ENCODE measurements around the gene NKX3-2.
"Not testable (repeated sequence)": the region's sequence is repeated elsewhere in the genome, so short reads cannot be mapped to it uniquely, and the experiment has no call there.

The NKX3-2 gene

DNA sequence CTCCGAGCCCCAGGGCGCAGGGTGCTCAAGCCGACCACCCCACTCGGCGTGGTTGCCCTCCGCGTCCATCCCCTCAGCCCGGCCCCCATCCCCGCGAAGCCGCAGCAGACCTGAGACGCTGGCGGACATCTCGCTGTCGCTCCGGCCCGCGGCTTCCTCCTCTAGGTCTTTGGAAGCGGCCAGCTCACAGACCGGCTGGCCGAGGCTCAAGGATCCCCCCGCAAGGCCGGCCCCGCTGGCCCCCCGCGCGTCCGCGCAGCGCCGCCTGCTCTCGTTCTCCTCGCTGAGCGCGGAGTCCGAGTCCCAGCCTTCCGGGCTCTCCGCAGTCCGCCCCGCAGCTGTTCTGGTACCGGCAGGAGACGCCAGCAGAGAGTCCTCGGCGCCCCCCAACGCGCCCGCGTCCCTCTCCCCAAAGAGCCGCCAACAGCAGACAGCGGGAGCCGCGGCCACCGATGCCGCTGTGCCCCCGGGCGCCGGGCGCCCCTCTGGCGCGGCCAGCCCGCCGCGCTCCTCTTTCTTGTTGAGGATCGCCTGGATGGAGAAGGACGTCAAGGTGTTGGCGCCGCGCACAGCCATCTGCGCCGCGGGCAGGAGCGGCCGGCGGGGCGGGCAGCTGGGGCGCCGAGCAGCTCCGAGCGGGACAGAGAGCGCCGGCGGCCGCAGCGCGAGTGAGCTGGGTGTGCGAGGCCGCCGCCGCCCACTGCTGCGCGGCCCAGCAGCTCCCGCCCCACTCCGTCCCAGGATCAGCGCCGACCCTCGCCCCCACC is at the start of gene NKX3-2:
TSS of gene NKX3-2 (minus strand) at position 670 of the 767 bp plus-strand sequence. CDS start at position 576, 94 bp downstream.
- peak in 2 of 6 experiments; percentile 10 to 14 for DNase-seq

DNA sequence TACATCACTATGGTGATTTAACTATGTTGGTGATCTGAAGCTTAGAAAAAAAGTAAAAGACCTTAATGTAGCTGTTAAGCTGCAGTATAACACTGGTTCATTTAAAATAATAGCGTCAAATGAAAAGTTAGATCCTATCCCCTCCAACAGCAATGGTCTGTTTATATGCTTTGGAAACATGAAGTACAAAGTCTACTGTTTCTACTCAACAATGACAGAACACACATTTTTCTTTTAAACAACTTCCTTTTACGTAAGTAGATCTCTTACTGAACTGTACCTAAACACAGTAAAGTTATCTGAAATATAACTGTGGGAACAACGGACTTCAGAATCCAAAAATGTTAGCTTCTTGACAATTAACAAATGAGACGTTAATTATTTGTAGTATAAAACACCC is 47.9 kb upstream of the NKX3-2 start:
- DNase-seq, result no peak

DNA sequence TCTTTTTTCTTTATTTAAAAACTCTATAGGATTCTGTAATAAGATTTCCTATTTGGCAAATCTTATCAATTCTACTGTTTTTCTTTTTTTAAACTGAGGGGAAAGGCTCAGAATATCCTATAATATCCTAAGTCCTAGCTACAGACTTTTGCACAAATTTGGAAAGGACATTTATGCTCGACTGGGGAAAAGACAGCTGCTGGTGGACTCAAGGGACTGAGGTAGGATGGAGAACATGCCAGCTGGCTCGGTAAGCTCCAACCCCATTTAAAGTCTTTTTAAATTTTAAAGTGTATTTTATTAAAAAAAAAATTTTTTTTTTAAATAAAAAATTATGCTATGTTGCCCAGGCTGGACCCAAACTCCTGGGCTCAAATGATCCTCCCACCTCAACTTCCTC is 46.5 kb upstream of the NKX3-2 start:
- DNase-seq, result no peak

DNA sequence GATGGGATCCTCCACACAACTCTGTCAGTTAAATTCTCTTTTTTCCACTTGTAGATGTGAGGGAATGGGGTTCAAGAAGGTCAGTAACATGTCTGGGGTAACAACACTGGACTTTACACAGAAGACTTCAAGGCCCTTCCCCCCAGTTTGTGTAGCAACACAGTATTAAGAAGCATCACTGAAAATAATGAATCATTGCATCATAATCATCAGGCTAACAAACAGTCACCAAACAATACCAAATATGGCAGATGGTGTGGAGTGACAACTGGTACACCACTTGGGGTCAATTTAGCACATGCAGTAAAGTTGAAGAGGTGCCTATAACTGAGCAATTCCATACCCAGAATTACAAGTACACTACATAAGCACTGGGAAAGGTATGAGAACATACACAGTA is 44.6 kb upstream of the NKX3-2 start:
- DNase-seq, result no peak

DNA sequence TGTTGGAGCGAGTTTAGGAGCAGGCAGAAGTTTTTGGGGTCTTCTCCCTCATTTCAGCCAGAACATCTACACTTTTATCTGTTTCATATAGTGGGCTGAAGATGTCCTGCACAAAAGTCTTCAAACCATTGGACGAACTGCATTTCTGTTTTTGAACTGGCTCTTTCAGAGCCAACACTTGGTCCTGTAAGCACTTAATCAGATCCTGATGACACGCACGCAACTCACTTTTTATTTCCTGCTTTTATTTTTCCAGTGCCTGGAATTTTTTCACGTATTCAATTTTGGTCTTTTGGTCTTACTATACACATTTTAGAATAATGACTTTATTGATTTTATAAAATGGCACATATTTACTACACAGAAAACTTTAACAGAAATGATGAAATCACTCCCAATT is 40.2 kb upstream of the NKX3-2 start:
- no peak for DNase-seq

DNA sequence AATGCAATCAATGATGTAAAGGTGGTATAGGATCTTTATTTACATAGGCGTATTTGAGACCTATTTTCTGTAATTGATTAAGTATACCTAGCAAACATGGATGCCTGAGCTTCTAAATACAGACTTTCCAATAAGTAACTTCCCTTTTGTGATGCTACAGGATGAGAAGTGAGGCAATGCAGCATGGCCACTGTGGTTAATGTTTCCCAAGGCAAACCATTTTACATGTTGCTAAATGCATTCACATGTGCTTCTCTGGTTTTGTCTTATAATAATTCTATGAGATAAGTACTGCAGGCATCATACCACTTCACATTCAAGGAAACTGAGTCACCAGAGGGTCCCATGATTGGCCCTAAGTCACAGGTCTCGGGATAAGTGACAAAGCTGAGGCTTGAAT is 35.7 kb upstream of the NKX3-2 start:
- DNase-seq, result no peak

DNA sequence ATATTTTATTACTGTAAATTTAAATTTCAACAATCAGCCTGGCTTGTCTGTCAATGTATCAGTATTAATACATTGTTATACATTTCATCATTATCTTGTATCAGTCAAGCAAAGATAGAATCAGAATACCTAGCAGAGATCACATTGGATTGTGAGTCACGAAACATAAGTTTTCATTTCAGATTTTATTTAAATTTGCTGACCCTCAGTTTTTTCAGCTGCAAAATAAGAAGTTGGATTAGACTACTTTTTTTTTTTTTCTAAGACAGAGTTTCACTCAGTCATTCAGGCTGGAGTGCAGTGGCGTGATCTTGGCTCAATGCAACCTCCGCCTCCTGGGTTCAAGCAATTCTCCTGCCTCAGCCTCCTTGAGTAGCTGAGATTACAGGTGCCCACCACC is 33.4 kb upstream of the NKX3-2 start:
- no peak for DNase-seq

DNA sequence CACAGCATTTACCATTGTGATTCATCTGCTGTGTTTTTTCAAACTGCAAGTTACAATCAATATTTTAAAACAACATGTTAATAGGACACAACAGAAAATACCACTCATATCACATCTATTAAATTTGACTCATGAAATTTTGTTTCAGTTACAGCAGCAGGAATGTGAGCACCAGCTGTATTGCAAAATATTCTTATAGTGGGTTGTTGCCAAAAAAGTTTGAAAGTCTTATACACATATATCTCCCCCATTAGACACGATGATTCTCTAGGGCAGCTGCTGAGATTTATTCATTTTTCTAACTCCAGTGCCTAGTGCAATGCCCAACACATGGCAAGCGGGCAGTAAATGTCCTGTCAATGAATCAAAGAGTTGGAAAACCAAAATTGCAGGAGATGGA is 26.6 kb upstream of the NKX3-2 start:
- DNase-seq, result no peak

DNA sequence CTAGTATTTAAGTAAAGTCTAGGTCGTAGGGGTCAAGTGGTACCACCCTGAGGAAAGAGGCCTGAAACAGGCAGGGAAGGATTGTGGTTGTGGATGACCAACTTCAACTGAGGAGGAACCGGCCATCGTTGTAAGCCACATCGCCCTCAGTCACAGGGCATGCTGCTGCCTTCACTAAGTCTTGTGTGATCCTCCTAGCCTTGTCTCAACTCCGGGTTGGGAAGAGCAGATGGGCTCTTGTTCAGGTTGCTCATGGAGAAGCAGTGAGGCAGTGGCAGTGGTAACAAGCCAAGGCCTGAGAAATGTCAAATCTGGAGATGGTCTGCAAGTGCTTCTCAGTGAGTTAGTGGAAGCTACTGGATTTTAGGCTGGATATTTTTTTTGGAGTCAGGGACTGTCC is 22.8 kb upstream of the NKX3-2 start:
- DNase-seq, result no peak

DNA sequence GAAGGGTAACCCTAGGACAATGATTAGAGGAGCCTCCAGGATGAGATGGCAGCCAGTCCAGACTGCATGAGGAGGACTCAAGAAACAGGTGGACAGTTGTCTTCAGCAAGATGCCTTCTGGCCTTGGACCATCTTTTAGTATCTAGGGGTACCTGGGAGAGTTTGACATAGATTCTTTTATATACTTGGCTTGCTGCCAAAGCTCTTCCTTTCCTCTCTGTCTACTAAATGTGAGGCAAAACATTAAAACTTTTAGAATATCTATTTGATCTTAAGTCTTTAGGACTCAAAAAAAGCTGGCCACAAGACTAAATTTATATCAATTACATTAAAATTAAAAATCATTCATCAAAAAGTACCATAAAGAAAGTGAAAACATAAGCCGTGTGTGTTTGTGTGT is 18.6 kb upstream of the NKX3-2 start:
- no peak for DNase-seq

DNA sequence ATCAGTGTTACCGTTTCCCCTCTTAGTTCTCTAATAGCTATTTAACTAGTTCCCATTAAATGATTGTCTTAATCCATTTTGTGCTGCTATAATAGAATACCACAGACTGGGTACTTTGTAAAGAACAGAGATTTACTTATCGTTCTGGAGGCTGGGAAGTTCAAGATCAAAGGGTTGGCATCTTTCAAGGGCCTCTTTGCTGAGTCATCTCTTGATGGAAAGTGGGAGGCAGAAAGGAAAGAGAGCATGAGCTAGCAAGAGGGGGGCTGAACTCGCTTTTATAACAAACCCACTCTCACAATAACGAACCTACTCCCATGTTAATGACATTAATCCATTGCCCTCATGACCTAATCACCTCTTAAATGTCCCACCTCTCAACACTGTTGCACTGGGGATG is 17.4 kb upstream of the NKX3-2 start:
- DNase-seq, result no peak

DNA sequence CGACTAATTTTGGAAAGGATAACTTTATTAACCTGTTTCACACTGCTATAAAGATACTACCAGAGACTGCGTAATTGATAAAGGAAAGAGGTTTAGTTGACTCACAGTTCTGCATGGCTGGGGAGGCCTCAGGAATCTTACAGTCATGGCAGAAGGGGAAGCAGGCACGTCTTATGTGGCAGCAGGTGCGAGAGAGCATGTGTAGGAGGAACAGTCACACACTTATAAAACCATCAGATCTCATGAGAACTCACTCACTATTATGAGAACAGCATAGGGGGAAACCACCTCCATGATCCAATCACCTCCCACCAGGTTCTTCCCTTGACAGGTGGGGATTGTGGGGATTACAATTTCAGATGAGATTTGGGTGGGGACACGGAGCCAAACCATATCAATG is 15.8 kb upstream of the NKX3-2 start:
- not testable (repeated sequence) for DNase-seq

DNA sequence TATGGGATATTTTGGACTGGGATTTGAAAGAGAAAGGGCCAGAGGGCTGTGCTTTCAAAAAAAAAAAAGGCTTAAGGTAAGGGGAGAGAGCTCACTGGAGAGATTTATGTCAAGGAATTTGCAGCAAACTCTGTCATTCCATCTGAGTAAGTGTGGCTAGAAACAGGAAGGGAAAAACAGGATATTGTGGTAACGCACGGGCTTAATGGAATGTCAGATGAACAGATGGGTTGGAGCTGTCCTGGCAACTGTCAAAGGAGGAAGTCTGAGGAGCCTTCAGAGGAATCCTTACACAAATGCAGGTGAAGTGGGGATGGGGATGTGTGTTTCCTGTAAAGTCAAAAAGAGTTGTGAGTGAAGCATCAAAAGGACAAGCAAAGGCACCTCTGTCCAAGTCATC is 15.1 kb upstream of the NKX3-2 start:
- no peak for DNase-seq

DNA sequence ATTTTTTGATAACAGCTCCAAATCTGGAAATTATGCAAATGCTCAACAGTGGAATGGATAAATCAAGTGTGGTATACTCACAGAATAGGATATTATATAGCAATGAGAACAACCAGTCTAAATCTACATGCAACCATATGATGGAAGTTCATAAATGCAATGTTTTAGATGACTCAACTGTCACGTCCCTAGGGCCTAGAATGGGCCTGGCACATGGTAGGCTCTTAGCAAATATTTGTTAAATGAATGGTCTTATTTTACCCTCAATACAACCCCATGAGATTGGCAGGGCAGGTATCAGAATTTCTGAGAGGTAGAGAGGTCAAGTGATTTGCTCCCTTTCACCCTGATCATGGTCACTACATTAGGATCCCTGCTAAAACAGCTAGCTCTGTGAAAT is 14.6 kb upstream of the NKX3-2 start:
- no peak for DNase-seq

DNA sequence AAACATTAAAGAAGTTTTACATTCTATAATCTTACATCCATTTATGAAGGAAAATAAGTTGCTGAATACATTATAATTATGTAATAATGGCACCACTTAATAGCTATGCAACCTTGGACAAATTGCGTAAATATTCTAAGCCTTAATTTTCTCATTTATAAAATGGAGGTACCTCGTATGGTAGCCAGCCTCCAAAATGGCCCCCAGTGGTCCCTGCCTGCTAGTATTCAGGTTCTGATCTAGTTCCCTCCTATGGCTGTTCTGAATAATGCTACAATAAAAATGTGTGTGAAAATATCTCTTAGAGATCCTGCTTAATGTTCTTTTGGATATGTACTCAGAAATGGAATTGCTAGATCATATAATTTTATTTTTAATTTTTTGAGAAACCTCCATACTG is 11.0 kb upstream of the NKX3-2 start:
- DNase-seq, result no peak

DNA sequence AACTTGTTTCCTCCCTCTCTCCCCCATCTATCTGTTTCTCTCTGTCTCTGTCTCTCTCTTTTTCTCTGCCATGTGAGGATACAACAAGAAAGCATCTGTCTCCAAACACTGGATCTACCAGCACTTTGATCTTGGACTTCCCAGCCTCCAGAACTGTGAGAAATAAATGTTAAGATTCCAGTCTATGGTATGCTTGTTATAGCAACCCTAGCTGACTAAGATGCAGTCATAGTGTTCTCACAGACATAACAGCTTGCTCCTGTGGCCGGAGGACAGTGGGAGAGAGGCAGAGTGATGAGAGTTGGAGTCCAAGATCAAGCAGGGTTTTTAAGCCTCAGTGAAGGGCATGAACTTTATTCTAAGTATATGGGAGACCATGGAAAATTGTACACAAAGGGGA is 8.8 kb upstream of the NKX3-2 start:
- DNase-seq, result no peak

DNA sequence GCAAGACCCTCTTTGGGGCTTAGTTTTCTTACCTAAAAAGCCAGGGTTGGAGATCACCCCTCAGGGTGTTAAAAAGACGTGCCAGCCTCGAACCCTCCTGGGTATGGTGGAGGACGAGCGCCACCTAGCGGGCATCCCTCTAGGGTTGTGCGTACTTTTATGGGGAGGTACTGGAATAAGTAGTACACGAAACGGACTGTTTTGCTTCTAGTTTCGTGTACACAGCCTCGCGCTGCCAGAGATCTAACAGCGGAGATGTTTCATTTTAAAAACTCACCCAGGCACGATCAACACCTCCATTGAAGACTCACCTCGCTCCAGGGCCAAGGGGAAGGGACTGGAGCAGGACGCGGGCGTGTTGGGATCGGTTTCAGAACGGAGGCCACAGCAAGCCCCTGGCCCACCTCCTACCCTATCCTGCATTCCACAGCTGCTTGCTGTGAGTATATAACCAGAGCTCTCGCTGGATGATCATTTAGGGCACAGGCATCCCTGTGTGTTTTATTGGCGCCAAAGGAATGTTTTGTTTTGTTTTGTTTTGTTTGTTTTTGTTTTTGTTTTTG is 4.8 kb upstream of the NKX3-2 start:
- peak; percentile 43 to 77 (median 63) for DNase-seq

DNA sequence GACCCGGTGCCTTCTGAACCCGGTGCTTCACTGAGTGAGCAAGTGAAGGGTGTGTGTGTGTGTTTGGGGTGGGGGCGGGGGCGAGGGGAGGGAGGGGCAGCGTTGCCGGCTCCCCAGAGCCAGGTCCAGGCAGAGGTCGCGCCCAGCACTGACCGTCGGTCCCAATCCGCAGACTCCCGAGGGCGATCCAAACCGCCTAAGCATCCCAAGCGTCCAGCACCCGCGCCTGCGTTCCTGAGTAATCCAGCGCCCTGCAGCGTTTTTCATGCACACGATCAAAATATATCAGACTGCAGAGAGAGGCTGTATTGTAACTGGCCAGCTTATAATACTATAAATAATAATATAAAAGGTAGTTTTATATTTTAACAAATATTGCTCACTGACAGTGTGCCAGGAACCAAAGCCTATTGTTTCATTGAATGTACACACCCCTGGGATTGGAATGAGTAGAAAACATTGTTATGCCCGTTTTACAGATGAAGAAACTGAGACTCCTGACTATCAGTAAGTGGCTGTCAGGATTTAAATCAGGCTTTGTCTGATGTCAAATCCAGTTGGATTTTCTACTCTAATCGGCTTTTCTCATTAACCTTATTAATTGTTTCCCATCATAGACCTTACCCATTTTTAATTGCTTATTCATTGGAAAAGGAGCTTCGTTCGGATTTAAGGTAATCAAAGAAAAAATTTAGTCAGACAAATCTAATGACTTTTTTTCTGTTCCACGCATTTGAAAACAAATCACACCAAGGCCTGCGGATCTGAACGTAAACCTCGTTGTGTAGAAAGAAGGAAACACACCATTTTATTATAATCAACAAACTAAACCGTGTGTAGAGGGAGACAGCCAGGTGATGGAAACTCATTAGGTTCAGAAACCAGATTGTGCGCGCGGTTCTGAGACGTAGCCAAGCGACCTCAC is 4.0 kb upstream of the NKX3-2 start:
- DNase-seq, result no peak

DNA sequence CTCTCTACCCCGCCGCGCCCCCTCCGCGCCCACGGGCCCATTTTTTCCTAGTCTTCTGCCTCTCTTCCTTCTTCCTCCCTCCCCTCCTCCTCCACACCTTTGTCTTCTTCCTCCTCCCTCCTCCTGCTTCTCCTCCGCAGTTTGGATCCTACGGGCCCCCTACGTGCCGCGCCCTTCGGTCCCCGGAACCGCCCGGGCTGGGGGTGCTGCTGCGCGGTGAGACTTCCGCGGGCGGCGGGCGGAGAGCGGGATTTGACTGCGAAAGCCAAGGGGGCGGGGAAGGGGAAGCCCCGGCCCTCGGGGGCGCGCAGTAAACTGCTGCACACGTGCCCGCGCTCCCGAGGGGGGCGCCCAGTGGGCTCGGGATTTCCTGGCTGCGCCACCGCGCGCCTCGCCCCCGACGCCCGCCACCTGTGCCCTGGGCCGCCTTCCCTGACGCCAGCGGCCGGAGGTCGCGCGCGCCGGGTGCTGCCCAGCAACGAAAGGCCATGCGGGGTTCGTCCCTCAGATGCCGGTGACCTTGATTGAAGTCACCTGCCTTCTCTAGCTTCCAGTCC is 3.3 kb upstream of the NKX3-2 start:
- peak in 4 of 6 experiments; percentile 8 to 37 (median 18) for DNase-seq

DNA sequence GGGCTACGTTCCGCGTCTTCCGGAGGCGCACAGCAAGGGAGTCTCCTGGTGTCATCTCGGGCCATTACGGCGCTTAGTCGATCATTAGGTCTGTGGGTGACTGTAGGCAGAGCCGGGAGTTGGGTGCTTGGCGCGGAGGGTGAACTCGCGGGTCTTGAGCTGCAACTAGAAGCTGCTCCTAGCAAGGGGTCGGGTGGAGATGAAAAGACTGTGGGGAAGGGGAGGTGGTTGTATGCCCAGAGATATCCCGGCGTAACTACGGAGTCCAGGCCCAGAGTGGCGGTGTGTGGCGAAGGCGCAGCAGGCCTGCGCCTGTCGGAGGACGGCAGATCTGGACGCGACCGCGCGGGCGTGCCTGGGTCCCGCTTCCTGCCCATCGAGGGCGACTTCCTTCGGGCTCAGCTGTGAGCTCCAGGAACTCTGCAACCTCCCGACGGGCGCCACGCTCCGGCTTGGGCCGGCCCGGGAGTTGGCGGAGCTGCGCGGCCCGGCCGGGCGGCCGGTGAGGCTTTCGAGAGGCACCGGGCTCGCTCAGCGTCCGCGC is 2.7 kb upstream of the NKX3-2 start:
- peak in 1 of 6 experiments; percentile 32 for DNase-seq

DNA sequence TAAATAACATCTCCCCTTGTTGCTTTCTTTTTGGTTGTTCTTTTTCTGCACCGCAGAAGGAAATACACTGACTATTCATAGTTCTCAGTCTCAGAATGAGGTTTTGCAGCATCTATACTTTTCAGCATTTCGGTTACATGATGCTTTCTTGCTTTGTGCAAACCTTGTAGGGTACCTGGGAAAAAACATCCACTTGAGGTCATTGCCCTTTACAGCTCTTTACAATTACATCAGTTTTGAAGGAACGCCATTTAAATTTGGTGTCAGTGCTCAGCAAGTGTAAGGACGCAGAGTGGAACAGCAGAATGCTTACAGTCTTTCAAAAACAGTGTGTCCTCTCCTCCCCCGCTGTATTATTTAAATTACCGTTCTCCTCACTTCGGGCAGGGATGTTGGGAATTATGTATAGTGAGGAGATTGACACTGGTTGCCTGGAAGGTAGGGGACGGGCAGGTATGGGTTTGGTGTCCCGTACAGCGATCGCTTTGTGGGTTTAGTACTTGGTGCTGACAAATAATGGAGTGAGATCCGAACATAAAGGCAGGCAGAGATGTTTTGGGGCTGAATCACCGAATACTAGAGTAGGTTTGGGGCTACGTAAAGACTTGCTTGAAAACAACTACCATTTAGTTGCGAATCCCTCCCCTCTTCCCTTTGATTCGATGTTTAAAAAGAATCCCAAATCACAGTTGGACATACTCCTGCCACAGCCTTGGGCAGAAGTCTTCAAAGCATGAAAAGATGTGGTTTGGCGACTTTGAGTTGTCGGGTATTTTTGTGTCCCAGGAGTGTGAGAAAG is 2.0 kb upstream of the NKX3-2 start:
- DNase-seq, result no peak

DNA sequence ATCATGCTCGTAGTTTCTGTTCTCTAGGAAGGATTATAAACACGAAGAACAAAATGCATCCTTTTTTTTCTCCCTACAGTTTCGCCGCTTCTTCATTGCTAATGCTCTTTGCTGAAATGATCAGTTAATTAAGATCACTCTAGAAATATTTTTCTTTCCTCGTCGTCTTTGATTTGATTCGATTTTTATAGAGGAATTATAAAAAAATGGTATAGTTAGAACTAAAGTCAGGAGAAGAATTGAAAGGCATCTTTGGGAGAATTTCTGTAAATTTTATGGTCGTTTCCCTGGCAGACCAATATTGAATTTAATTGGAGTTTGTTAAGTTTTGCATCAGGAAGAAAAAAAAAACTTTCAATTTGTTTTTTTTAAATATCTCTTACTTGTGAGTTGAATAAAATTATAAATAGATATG is 1.1 kb upstream of the NKX3-2 start:
- DNase-seq, result no peak
